ENCODE data around the gene DGCR8. TPM values are rescaled to one million over a fixed set of nuclear protein-coding genes. Genes with fewer than 3 reads are reported as not detected.
A peak's percentile ranks its signal among the peaks of the same experiment; 100 is the strongest.

Gene DGCR8
- total RNA-seq, 1 donor = 44.2 TPM

- Histone ChIP-seq H3K9me3 (ENCODE audit: low read depth, low read length) (no peaks in the 10 kb centered on the region), H3K4me3 (ENCODE audit: insufficient read depth, low read length) (no peak overlapping the region), H4K20me1 (ENCODE audit: insufficient read depth, low read length) (peaks cover 53% of the 10 kb centered on the region), H2AFZ (ENCODE audit: low read length) (no peak overlapping the region), H3K4me2 (ENCODE audit: insufficient read depth, low read length) (peak overlapping the region; percentile 8), H3K36me3 (ENCODE audit: insufficient read depth, low read length) (peaks cover 35% of the 10 kb centered on the region), H3K79me2 (ENCODE audit: insufficient read depth, low read length) (peaks cover 85% of the 10 kb centered on the region), H3K4me1 (ENCODE audit: insufficient read depth, low read length) (peaks cover 18% of the 10 kb centered on the region), H3K27me3 (ENCODE audit: insufficient read depth, low read length) (no peaks in the 10 kb centered on the region), H3K27ac (ENCODE audit: low read depth, low read length) (no peak overlapping the region)
- TF ChIP-seq, protein P1, sequence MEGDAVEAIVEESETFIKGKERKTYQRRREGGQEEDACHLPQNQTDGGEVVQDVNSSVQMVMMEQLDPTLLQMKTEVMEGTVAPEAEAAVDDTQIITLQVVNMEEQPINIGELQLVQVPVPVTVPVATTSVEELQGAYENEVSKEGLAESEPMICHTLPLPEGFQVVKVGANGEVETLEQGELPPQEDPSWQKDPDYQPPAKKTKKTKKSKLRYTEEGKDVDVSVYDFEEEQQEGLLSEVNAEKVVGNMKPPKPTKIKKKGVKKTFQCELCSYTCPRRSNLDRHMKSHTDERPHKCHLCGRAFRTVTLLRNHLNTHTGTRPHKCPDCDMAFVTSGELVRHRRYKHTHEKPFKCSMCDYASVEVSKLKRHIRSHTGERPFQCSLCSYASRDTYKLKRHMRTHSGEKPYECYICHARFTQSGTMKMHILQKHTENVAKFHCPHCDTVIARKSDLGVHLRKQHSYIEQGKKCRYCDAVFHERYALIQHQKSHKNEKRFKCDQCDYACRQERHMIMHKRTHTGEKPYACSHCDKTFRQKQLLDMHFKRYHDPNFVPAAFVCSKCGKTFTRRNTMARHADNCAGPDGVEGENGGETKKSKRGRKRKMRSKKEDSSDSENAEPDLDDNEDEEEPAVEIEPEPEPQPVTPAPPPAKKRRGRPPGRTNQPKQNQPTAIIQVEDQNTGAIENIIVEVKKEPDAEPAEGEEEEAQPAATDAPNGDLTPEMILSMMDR (IDR thresholded peaks at IDR 0.05; ENCODE audit: extremely low read depth, low read depth, low read length) = no peak
- peak; percentile 15 for DNase-seq (ENCODE audit: insufficient read length, low spot score, missing footprints)
Observed at GRCh38 chr22:20083891-20084546, 4.0 kb downstream of the DGCR8 start.

- Histone ChIP-seq H3K79me2 (ENCODE audit: insufficient read depth, low read length) (peaks cover 91% of the 10 kb centered on the region), H2AFZ (ENCODE audit: low read length) (no peak overlapping the region), H3K4me1 (ENCODE audit: insufficient read depth, low read length) (peaks cover 18% of the 10 kb centered on the region), H3K36me3 (ENCODE audit: insufficient read depth, low read length) (peaks cover 43% of the 10 kb centered on the region), H3K27ac (ENCODE audit: low read depth, low read length) (peak overlapping the region; percentile 4), H3K9me3 (ENCODE audit: low read depth, low read length) (no peaks in the 10 kb centered on the region), H4K20me1 (ENCODE audit: insufficient read depth, low read length) (peaks cover 53% of the 10 kb centered on the region), H3K27me3 (ENCODE audit: insufficient read depth, low read length) (no peaks in the 10 kb centered on the region), H3K4me3 (ENCODE audit: insufficient read depth, low read length) (no peak overlapping the region), H3K4me2 (ENCODE audit: insufficient read depth, low read length) (no peak overlapping the region)
- TF ChIP-seq, protein P1 (IDR thresholded peaks at IDR 0.05; ENCODE audit: extremely low read depth, low read depth, low read length) = peak; percentile 31
- DNase-seq (ENCODE audit: insufficient read length, low spot score, missing footprints) = peak; percentile 82
Observed at GRCh38 chr22:20084547-20085413, 4.7 kb downstream of the DGCR8 start.

- H3K36me3 ChIP-seq (ENCODE audit: insufficient read depth, low read length) = peaks cover 51% of the 10 kb centered on the region
- no peaks in the 10 kb centered on the region for H3K27me3 ChIP-seq (ENCODE audit: insufficient read depth, low read length)
- no peak overlapping the region for H3K4me3 ChIP-seq (ENCODE audit: insufficient read depth, low read length)
- no peak overlapping the region for H2AFZ ChIP-seq (ENCODE audit: low read length)
- DNase-seq (ENCODE audit: insufficient read length, low spot score, missing footprints) = peak; percentile 65
- no peak overlapping the region for H3K27ac ChIP-seq (ENCODE audit: low read depth, low read length)
- H3K4me1 ChIP-seq (ENCODE audit: insufficient read depth, low read length) = peaks cover 24% of the 10 kb centered on the region
- peaks cover 91% of the 10 kb centered on the region for H3K79me2 ChIP-seq (ENCODE audit: insufficient read depth, low read length)
- H3K9me3 ChIP-seq (ENCODE audit: low read depth, low read length) = no peaks in the 10 kb centered on the region
- H4K20me1 ChIP-seq (ENCODE audit: insufficient read depth, low read length) = peaks cover 58% of the 10 kb centered on the region
- H3K4me2 ChIP-seq (ENCODE audit: insufficient read depth, low read length) = no peak overlapping the region
- TF ChIP-seq, protein P1 (IDR thresholded peaks at IDR 0.05; ENCODE audit: extremely low read depth, low read depth, low read length) = no peak
Observed at GRCh38 chr22:20085651-20086050, 5.6 kb downstream of the DGCR8 start.

- Histone ChIP-seq H3K4me2 (ENCODE audit: insufficient read depth, low read length) (no peak overlapping the region), H3K9me3 (ENCODE audit: low read depth, low read length) (no peaks in the 10 kb centered on the region), H3K79me2 (ENCODE audit: insufficient read depth, low read length) (peaks cover 91% of the 10 kb centered on the region), H3K36me3 (ENCODE audit: insufficient read depth, low read length) (peaks cover 56% of the 10 kb centered on the region), H3K27me3 (ENCODE audit: insufficient read depth, low read length) (no peaks in the 10 kb centered on the region), H3K27ac (ENCODE audit: low read depth, low read length) (no peak overlapping the region), H3K4me1 (ENCODE audit: insufficient read depth, low read length) (peaks cover 19% of the 10 kb centered on the region), H4K20me1 (ENCODE audit: insufficient read depth, low read length) (peaks cover 58% of the 10 kb centered on the region), H2AFZ (ENCODE audit: low read length) (no peak overlapping the region), H3K4me3 (ENCODE audit: insufficient read depth, low read length) (no peak overlapping the region)
- TF ChIP-seq, protein P1 (IDR thresholded peaks at IDR 0.05; ENCODE audit: extremely low read depth, low read depth, low read length) = no peak
- peak; percentile 37 for DNase-seq (ENCODE audit: insufficient read length, low spot score, missing footprints)
Observed at GRCh38 chr22:20086101-20086599, 6.1 kb downstream of the DGCR8 start.

All from osteoblast (primary cell).